Endothelial cell (in vitro differentiated cells): ENCODE results near the gene ARAP2. TPM values are rescaled to one million over a fixed set of nuclear protein-coding genes. Genes with fewer than 3 reads are reported as not detected.

ENCODE experiments used
- DNase-seq: peaks from one replicate; pipeline ENCODE4 v3.0.0; 2021; ENCODE audit warnings: low spot score
- H3K27ac Mint-ChIP-seq: one replicate; pipeline ENCODE4 v1.8.0; 2021; ENCODE audit warnings: mixed read lengths, inconsistent platforms; ENCODE audit not compliant: unreplicated experiment
- H3K27me3 Mint-ChIP-seq: one replicate; pipeline ENCODE4 v1.8.0; 2021; ENCODE audit warnings: mild to moderate bottlenecking, moderate library complexity, mixed read lengths, inconsistent platforms; ENCODE audit not compliant: unreplicated experiment
- H3K36me3 Mint-ChIP-seq: one replicate; pipeline ENCODE4 v1.8.0; 2021; ENCODE audit warnings: mild to moderate bottlenecking, low read depth, mixed read lengths, inconsistent platforms; ENCODE audit not compliant: unreplicated experiment
- H3K4me1 Mint-ChIP-seq: one replicate; pipeline ENCODE4 v1.8.0; 2021; ENCODE audit warnings: mild to moderate bottlenecking, mixed read lengths, inconsistent platforms; ENCODE audit not compliant: unreplicated experiment
- H3K4me3 Mint-ChIP-seq: one replicate; pipeline ENCODE4 v1.8.0; 2021; ENCODE audit warnings: mild to moderate bottlenecking, mixed read lengths, inconsistent platforms; ENCODE audit not compliant: unreplicated experiment
- H3K9me3 Mint-ChIP-seq: one replicate; pipeline ENCODE4 v1.8.0; 2021; ENCODE audit warnings: mixed read lengths, inconsistent platforms; ENCODE audit not compliant: unreplicated experiment
- CTCF ChIP-seq: fragments of 200-600 bp; sonication (generic); IDR thresholded peaks from one replicate; pipeline ENCODE4 v1.5.0; 2021; ENCODE audit warnings: antibody characterized with exemption; ENCODE audit not compliant: unreplicated experiment
- total RNA-seq: library from RNA; stranded (reverse); fragmentation: NEBNext Ultra II Directional; extraction: Animal tissue kit (Norgen Biotek cat#: 25700); gene quantifications from one replicate; pipeline ENCODE4 v1.2.1, GENCODE V29; 2021; ENCODE audit not compliant: unreplicated experiment

The ARAP2 gene
- total RNA-seq, 1 donor from 2014 or later, result 20.1 TPM

- Mint-ChIP-seq H3K36me3 (no peaks in the 10 kb centered on the region), H3K4me1 (no peaks in the 10 kb centered on the region), H3K9me3 (no peaks in the 10 kb centered on the region), H3K4me3 (no peak overlapping the region), H3K27ac (no peak overlapping the region), H3K27me3 (no peaks in the 10 kb centered on the region)
- no peak for DNase-seq
- TF ChIP-seq CTCF, result no peak
Observed at GRCh38 chr4:36198068-36198808, 46.1 kb downstream of the ARAP2 start.

DNA sequence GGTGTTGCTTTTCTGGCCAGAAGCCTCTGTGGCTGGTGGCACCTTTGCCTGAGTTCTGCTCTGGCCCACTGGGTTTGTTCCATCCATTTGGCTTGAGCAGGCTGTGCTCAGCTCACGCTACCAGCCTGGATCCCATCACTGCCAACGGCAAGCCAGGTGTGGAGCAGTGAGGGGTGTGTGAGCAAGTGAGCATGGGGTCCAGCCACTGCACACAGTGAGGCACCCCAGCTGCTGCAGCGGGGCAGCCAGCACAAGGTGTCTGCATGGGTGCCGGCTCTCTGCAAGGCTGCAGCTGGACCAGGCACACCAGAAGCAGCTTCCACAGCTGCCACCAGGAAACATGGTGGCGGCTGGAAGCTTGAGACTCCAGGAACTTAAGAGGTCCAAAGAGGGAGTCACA lies 46.8 kb downstream of the ARAP2 start:
- H3K27ac Mint-ChIP-seq, result no peak overlapping the region
- H3K4me1 Mint-ChIP-seq, result no peaks in the 10 kb centered on the region
- H3K9me3 Mint-ChIP-seq, result no peaks in the 10 kb centered on the region
- DNase-seq, result no peak
- no peaks in the 10 kb centered on the region for H3K36me3 Mint-ChIP-seq
- no peak overlapping the region for H3K4me3 Mint-ChIP-seq
- TF ChIP-seq CTCF, result no peak
- H3K27me3 Mint-ChIP-seq, result no peaks in the 10 kb centered on the region

GRCh38 chr4:36196145-36196913 lies 48.0 kb downstream of the ARAP2 start:
- Mint-ChIP-seq H3K4me3 (no peak overlapping the region), H3K4me1 (no peaks in the 10 kb centered on the region), H3K27ac (no peak overlapping the region), H3K27me3 (no peaks in the 10 kb centered on the region), H3K36me3 (no peaks in the 10 kb centered on the region), H3K9me3 (no peaks in the 10 kb centered on the region)
- no peak for DNase-seq
- TF ChIP-seq CTCF, result no peak

- DNase-seq, result no peak
- H3K36me3 Mint-ChIP-seq, result no peaks in the 10 kb centered on the region
Observed at GRCh38 chr4:36192922-36193321, 51.4 kb downstream of the ARAP2 start.

More at GRCh38 chr4:36192922-36193321, 51.4 kb downstream of the ARAP2 start:
- no peaks in the 10 kb centered on the region for H3K9me3 Mint-ChIP-seq
- H3K4me3 Mint-ChIP-seq, result no peak overlapping the region
- no peak for TF ChIP-seq CTCF
- H3K27me3 Mint-ChIP-seq, result no peaks in the 10 kb centered on the region
- no peak overlapping the region for H3K27ac Mint-ChIP-seq
- peaks cover 5% of the 10 kb centered on the region for H3K4me1 Mint-ChIP-seq
